PFSK-1 (cell line): ENCODE measurements around the gene NAALAD2.

Experiments used
- FOXP2 ChIP-seq: optimal IDR thresholded peaks from 2 replicates; pipeline ENCODE3; 2011; ENCODE audit warnings: borderline replicate concordance, control low read depth, inconsistent platforms; ENCODE audit not compliant: insufficient read depth; ENCODE audit errors: extremely low read length, extremely low read depth
- POLR2AphosphoS5 ChIP-seq: IDR thresholded peaks from 2 replicates; pipeline ENCODE4 v1.6.1; 2012; ENCODE audit warnings: low read depth, mild to moderate bottlenecking, control low read depth, low read length, moderate library complexity
- SIN3A ChIP-seq: IDR thresholded peaks from 2 replicates; pipeline ENCODE4 v1.6.1; 2012; ENCODE audit warnings: mild to moderate bottlenecking, low read length, moderate library complexity, borderline replicate concordance; ENCODE audit not compliant: insufficient read depth
- TAF1 ChIP-seq: IDR thresholded peaks from 2 replicates; pipeline ENCODE4 v1.6.1; 2012; ENCODE audit warnings: low read length, control low read depth, borderline replicate concordance; ENCODE audit not compliant: insufficient read depth
- TF ChIP-seq, protein P1 (sequence below), 2 experiments: IDR thresholded peaks; 2 replicates each; pipeline versions ENCODE4 v1.6.1 to v1.8.0; 2011 to 2012; ENCODE audit warnings: low read depth in 2 of 2, low read length in 2 of 2, control low read depth in 1 of 2, inconsistent platforms in 1 of 2, mild to moderate bottlenecking in 1 of 2, moderate library complexity in 1 of 2; ENCODE audit not compliant: insufficient read depth in 1 of 2

DNA sequence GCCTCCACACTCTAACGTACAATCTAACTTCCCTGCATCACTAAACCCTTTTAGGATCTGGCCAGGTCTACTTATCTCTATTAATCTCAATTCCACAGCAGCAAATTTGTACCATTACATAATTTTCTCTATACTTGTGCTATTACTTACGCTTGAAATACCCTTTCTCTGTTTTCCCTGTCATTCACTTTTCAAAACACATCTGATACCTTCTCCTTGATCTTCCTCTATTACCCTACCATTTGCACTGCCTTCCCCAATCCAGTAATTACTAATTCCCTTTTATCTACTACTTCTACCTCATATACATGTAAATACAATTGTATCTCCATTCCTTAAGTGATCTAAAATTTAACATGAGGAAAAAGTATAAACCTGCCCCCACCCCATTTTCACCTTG lies 74.4 kb downstream of the NAALAD2 start:
- TF ChIP-seq POLR2AphosphoS5 (no peak), SIN3A (no peak), TAF1 (no peak), FOXP2 (no peak)
- TF ChIP-seq, protein P1, sequence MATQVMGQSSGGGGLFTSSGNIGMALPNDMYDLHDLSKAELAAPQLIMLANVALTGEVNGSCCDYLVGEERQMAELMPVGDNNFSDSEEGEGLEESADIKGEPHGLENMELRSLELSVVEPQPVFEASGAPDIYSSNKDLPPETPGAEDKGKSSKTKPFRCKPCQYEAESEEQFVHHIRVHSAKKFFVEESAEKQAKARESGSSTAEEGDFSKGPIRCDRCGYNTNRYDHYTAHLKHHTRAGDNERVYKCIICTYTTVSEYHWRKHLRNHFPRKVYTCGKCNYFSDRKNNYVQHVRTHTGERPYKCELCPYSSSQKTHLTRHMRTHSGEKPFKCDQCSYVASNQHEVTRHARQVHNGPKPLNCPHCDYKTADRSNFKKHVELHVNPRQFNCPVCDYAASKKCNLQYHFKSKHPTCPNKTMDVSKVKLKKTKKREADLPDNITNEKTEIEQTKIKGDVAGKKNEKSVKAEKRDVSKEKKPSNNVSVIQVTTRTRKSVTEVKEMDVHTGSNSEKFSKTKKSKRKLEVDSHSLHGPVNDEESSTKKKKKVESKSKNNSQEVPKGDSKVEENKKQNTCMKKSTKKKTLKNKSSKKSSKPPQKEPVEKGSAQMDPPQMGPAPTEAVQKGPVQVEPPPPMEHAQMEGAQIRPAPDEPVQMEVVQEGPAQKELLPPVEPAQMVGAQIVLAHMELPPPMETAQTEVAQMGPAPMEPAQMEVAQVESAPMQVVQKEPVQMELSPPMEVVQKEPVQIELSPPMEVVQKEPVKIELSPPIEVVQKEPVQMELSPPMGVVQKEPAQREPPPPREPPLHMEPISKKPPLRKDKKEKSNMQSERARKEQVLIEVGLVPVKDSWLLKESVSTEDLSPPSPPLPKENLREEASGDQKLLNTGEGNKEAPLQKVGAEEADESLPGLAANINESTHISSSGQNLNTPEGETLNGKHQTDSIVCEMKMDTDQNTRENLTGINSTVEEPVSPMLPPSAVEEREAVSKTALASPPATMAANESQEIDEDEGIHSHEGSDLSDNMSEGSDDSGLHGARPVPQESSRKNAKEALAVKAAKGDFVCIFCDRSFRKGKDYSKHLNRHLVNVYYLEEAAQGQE (IDR thresholded peaks at IDR 0.05; ENCODE audit: insufficient read depth in 1 of 2, low read depth in 2 of 2, low read length in 2 of 2): no peak
